Parathyroid adenoma (tissue), 2 donors: ENCODE measurements around the gene LIMS1.
"Not testable (repeated sequence)": the region's sequence is repeated elsewhere in the genome, so short reads cannot be mapped to it uniquely, and the experiment has no call there.

Experiments used
- H2AFZ ChIP-seq: fragments of 300-600 bp; sonication (generic); one replicate; pipeline ENCODE4 v1.7.0; 2017; ENCODE audit warnings: antibody characterized with exemption, mild to moderate bottlenecking
- H3K27ac ChIP-seq: fragments of 300-600 bp; sonication (generic); one replicate; pipeline ENCODE4 v1.7.0; 2017
- H3K27me3 ChIP-seq: fragments of 300-600 bp; sonication (generic); one replicate; pipeline ENCODE4 v1.7.0; 2017; ENCODE audit warnings: low read length; ENCODE audit not compliant: control insufficient read depth, insufficient read depth
- H3K36me3 ChIP-seq: fragments of 300-600 bp; sonication (generic); one replicate; pipeline ENCODE4 v1.7.0; 2017; ENCODE audit warnings: low read length; ENCODE audit not compliant: control insufficient read depth, insufficient read depth
- H3K4me1 ChIP-seq: fragments of 300-600 bp; sonication (generic); one replicate; pipeline ENCODE4 v1.7.0; 2017; ENCODE audit warnings: control low read depth
- H3K4me2 ChIP-seq: fragments of 300-600 bp; sonication (generic); one replicate; pipeline ENCODE4 v1.7.0; 2017; ENCODE audit warnings: low read length
- H3K4me3 ChIP-seq: fragments of 300-600 bp; sonication (generic); one replicate; pipeline ENCODE4 v1.7.0; 2017; ENCODE audit warnings: low read depth, low read length
- H3K79me2 ChIP-seq: fragments of 300-600 bp; sonication (generic); one replicate; pipeline ENCODE4 v1.7.0; 2017; ENCODE audit warnings: control low read depth
- H3K9ac ChIP-seq: fragments of 300-600 bp; sonication (generic); one replicate; pipeline ENCODE4 v1.7.0; 2017; ENCODE audit warnings: mild to moderate bottlenecking
- H3K9me3 ChIP-seq: fragments of 300-600 bp; sonication (generic); one replicate; pipeline ENCODE4 v1.7.0; 2017; ENCODE audit warnings: low read length; ENCODE audit not compliant: control insufficient read depth
- CTCF ChIP-seq: fragments of 300-600 bp; sonication (generic); IDR thresholded peaks from one replicate; pipeline ENCODE4 v1.7.0; 2017; ENCODE audit warnings: antibody characterized with exemption, mild to moderate bottlenecking
- donor health status: primary hyperparathyroidism.

Gene LIMS1

GRCh38 chr2:108492364-108492763 is 41.9 kb upstream of the LIMS1 start:
- no peak overlapping the region for H3K4me2 ChIP-seq
- H3K9me3 ChIP-seq: no peaks in the 10 kb centered on the region
- H2AFZ ChIP-seq: no peak overlapping the region
- no peaks in the 10 kb centered on the region for H3K36me3 ChIP-seq
- no peaks in the 10 kb centered on the region for H3K27me3 ChIP-seq
- H3K4me3 ChIP-seq: no peak overlapping the region
- H3K4me1 ChIP-seq: no peaks in the 10 kb centered on the region
- H3K79me2 ChIP-seq: no peaks in the 10 kb centered on the region
- H3K9ac ChIP-seq: no peak overlapping the region
- no peak for TF ChIP-seq CTCF
- no peak overlapping the region for H3K27ac ChIP-seq

- not testable (repeated sequence) for H3K9ac ChIP-seq, H3K9me3 ChIP-seq, H3K79me2 ChIP-seq, H3K4me2 ChIP-seq, H3K27ac ChIP-seq, H3K4me3 ChIP-seq, H3K4me1 ChIP-seq, H3K36me3 ChIP-seq, H2AFZ ChIP-seq, H3K27me3 ChIP-seq
These were observed 38.1 kb upstream of the LIMS1 start for GRCh38 chr2:108496167-108496566.

GRCh38 chr2:108507620-108508019 is 26.6 kb upstream of the LIMS1 start:
- not testable (repeated sequence) for H2AFZ ChIP-seq, H3K9me3 ChIP-seq, H3K36me3 ChIP-seq, H3K4me2 ChIP-seq, H3K9ac ChIP-seq, H3K27me3 ChIP-seq, H3K79me2 ChIP-seq, H3K4me3 ChIP-seq, H3K4me1 ChIP-seq, H3K27ac ChIP-seq

- not testable (repeated sequence) for H3K9ac ChIP-seq, H3K9me3 ChIP-seq, H2AFZ ChIP-seq, H3K4me1 ChIP-seq, H3K4me2 ChIP-seq, H3K4me3 ChIP-seq, H3K36me3 ChIP-seq, H3K79me2 ChIP-seq, H3K27me3 ChIP-seq, H3K27ac ChIP-seq
These were observed 21.8 kb upstream of the LIMS1 start for GRCh38 chr2:108512431-108512830.

- H3K4me3 ChIP-seq, H3K36me3 ChIP-seq, H3K4me1 ChIP-seq, H3K9me3 ChIP-seq, H3K4me2 ChIP-seq, H3K79me2 ChIP-seq, H3K27me3 ChIP-seq, H2AFZ ChIP-seq, H3K9ac ChIP-seq, H3K27ac ChIP-seq: not testable (repeated sequence)
These were observed 19.8 kb upstream of the LIMS1 start for GRCh38 chr2:108514478-108514877.

GRCh38 chr2:108524688-108525087 is 9.6 kb upstream of the LIMS1 start:
- H3K27me3 ChIP-seq, H3K4me3 ChIP-seq, H3K4me1 ChIP-seq, H3K9ac ChIP-seq, H3K9me3 ChIP-seq, H3K36me3 ChIP-seq, H3K79me2 ChIP-seq, H3K27ac ChIP-seq, H2AFZ ChIP-seq, H3K4me2 ChIP-seq: not testable (repeated sequence)

GRCh38 chr2:108525258-108525657 is 9.0 kb upstream of the LIMS1 start:
- not testable (repeated sequence) for H2AFZ ChIP-seq, H3K79me2 ChIP-seq

GRCh38 chr2:108531674-108532055 is 2.6 kb upstream of the LIMS1 start:
- Histone ChIP-seq H2AFZ (no peak overlapping the region), H3K9ac (no peak overlapping the region), H3K79me2 (peaks cover 7% of the 10 kb centered on the region)

More at GRCh38 chr2:108525258-108525657, 9.0 kb upstream of the LIMS1 start:
- H3K9me3 ChIP-seq, H3K4me1 ChIP-seq, H3K27me3 ChIP-seq, H3K9ac ChIP-seq, H3K27ac ChIP-seq, H3K36me3 ChIP-seq, H3K4me3 ChIP-seq, H3K4me2 ChIP-seq: not testable (repeated sequence)

More at GRCh38 chr2:108531674-108532055, 2.6 kb upstream of the LIMS1 start:
- H3K27me3 ChIP-seq: no peaks in the 10 kb centered on the region
- no peak overlapping the region for H3K4me2 ChIP-seq
- no peaks in the 10 kb centered on the region for H3K9me3 ChIP-seq
- no peak for TF ChIP-seq CTCF
- no peak overlapping the region for H3K4me3 ChIP-seq
- no peak overlapping the region for H3K27ac ChIP-seq
- H3K4me1 ChIP-seq: no peaks in the 10 kb centered on the region
- no peaks in the 10 kb centered on the region for H3K36me3 ChIP-seq
